OCI-LY7 (cell line): ENCODE data around the gene SLCO2B1.

Experiments used
- EZH2phosphoT487 ChIP-seq: fragments of 200-600 bp; sonication (generic); IDR thresholded peaks from 2 replicates; pipeline ENCODE4 v1.6.1; 2018; ENCODE audit warnings: low read depth, borderline replicate concordance, mild to moderate bottlenecking, mixed run types, antibody characterized with exemption, low read length, moderate library complexity, mixed read lengths
- TF ChIP-seq, protein P1 (sequence below): fragments of 200-600 bp; sonication (generic); conservative IDR thresholded peaks from 2 replicates; pipeline ENCODE4 v1.5.1; 2014; ENCODE audit warnings: mild to moderate bottlenecking, antibody characterized with exemption, low read length, moderate library complexity, mixed read lengths

DNA sequence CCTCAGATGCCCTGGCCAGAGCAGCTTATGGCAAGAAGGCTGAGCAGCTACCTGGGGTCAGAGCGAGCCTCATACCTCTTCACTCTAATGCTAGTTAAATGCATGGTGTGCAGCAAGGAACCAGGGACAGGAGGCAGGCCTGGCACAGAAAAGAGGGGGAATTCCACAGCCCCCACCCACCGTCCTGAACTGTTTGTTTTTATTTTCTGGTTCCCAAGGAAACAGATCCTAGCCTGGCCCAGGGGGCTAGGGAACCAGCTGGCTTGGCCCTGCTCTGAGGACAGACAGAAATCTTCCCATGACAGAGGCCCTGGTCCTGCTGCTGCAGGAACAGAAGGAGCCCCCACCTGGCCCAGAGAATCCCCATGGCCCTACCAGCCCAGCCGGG, 40.4 kb downstream of the SLCO2B1 start:
- no peak for TF ChIP-seq EZH2phosphoT487
- TF ChIP-seq, protein P1, sequence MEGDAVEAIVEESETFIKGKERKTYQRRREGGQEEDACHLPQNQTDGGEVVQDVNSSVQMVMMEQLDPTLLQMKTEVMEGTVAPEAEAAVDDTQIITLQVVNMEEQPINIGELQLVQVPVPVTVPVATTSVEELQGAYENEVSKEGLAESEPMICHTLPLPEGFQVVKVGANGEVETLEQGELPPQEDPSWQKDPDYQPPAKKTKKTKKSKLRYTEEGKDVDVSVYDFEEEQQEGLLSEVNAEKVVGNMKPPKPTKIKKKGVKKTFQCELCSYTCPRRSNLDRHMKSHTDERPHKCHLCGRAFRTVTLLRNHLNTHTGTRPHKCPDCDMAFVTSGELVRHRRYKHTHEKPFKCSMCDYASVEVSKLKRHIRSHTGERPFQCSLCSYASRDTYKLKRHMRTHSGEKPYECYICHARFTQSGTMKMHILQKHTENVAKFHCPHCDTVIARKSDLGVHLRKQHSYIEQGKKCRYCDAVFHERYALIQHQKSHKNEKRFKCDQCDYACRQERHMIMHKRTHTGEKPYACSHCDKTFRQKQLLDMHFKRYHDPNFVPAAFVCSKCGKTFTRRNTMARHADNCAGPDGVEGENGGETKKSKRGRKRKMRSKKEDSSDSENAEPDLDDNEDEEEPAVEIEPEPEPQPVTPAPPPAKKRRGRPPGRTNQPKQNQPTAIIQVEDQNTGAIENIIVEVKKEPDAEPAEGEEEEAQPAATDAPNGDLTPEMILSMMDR, result no peak
